ENCODE results near the gene DUT.
A peak's percentile ranks its signal among the peaks of the same experiment; 100 is the strongest.

DNA sequence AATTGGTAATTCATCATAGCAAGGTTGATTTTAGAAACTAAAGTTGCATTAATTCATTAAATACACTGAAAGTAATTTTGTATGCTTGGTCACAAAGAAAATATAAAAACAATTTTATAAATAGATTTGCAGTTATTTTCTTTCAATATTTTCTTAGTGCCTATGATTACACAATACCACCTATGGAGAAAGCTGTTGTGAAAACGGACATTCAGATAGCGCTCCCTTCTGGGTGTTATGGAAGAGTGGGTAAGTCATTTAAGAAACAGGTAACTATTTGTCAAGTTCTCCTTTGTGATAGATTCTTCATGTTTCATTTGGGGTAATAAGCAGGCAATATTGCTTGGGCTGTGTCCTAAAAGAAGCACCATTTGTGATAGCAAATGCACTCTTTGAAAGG is 3.0 kb downstream of the DUT start:
- TF ChIP-seq, protein P1, sequence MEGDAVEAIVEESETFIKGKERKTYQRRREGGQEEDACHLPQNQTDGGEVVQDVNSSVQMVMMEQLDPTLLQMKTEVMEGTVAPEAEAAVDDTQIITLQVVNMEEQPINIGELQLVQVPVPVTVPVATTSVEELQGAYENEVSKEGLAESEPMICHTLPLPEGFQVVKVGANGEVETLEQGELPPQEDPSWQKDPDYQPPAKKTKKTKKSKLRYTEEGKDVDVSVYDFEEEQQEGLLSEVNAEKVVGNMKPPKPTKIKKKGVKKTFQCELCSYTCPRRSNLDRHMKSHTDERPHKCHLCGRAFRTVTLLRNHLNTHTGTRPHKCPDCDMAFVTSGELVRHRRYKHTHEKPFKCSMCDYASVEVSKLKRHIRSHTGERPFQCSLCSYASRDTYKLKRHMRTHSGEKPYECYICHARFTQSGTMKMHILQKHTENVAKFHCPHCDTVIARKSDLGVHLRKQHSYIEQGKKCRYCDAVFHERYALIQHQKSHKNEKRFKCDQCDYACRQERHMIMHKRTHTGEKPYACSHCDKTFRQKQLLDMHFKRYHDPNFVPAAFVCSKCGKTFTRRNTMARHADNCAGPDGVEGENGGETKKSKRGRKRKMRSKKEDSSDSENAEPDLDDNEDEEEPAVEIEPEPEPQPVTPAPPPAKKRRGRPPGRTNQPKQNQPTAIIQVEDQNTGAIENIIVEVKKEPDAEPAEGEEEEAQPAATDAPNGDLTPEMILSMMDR (IDR thresholded peaks at IDR 0.05 in 2 of 3, conservative IDR thresholded peaks at IDR 0.05 in 1 of 3; ENCODE audit: borderline replicate concordance in 1 of 3, insufficient read depth in 1 of 3, low read depth in 2 of 3, low read length in 2 of 3) = peak in 1 of 3 experiments; percentile 34; a peak in 1 of 6 replicates
- TF ChIP-seq FOSL1 (IDR thresholded peaks at IDR 0.05; ENCODE audit: low read depth) (no peak), POLR2AphosphoS5 (IDR thresholded peaks at IDR 0.05; ENCODE audit: low read depth, low read length) (no peak), POLR2A (IDR thresholded peaks at IDR 0.05; ENCODE audit: borderline replicate concordance, extremely low read depth, insufficient read depth, insufficient read length) (no peak)
- TF ChIP-seq, protein P2, sequence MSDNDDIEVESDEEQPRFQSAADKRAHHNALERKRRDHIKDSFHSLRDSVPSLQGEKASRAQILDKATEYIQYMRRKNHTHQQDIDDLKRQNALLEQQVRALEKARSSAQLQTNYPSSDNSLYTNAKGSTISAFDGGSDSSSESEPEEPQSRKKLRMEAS (IDR thresholded peaks at IDR 0.05) = no peak
- TF ChIP-seq, protein P3, sequence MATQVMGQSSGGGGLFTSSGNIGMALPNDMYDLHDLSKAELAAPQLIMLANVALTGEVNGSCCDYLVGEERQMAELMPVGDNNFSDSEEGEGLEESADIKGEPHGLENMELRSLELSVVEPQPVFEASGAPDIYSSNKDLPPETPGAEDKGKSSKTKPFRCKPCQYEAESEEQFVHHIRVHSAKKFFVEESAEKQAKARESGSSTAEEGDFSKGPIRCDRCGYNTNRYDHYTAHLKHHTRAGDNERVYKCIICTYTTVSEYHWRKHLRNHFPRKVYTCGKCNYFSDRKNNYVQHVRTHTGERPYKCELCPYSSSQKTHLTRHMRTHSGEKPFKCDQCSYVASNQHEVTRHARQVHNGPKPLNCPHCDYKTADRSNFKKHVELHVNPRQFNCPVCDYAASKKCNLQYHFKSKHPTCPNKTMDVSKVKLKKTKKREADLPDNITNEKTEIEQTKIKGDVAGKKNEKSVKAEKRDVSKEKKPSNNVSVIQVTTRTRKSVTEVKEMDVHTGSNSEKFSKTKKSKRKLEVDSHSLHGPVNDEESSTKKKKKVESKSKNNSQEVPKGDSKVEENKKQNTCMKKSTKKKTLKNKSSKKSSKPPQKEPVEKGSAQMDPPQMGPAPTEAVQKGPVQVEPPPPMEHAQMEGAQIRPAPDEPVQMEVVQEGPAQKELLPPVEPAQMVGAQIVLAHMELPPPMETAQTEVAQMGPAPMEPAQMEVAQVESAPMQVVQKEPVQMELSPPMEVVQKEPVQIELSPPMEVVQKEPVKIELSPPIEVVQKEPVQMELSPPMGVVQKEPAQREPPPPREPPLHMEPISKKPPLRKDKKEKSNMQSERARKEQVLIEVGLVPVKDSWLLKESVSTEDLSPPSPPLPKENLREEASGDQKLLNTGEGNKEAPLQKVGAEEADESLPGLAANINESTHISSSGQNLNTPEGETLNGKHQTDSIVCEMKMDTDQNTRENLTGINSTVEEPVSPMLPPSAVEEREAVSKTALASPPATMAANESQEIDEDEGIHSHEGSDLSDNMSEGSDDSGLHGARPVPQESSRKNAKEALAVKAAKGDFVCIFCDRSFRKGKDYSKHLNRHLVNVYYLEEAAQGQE (IDR thresholded peaks at IDR 0.05; ENCODE audit: low read depth) = no peak
